NOMO-1 treated with dmso at 0.1 percent for 144 hours (cell line): ENCODE data around the gene WDR7.
A peak's percentile ranks its signal among the peaks of the same experiment; 100 is the strongest.

Experiments used
- DNase-seq: peaks from one replicate; lab custom pipeline; 2025; ENCODE audit not compliant: unreplicated experiment; lab: John Stamatoyannopoulos, UW

The WDR7 gene

DNA sequence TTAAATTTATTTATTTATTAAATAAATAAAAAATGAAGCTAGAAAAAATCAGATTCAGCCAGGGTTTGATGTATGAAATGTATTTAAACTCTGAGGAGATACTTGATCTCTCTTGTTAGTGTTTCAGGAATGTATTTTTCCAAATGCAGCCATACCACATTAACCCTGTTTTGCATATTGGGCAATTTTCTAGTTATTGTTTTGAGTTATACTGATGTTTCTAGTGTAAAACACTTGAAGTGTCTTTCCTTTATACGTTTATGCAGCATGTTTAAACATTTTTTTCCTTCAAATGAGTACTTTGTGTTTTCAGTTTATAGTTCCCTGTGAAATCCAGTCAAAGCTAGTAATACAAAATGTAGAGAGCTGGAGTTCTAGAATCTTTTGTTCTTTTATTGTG, 69.9 kb downstream of the WDR7 start:
- no peak for DNase-seq

DNA sequence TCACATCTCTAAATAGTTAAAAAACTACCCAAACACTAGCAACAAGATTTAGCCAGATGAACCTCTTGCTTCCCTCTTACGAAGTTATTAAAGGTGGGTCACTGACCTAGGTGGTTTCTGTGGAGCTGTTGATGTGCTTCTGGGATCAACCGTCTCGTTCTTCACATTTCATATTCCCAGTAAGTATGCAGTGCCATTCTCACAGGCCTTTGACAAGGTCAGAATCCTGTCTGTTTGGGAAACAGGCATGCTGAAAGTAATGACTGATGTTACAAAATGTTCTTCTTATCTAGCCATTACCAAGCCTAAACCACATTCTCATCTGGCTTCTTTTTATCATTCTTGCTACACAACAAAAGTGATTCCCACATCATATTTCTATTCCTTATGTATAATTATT, 70.3 kb downstream of the WDR7 start:
- no peak for DNase-seq

DNA sequence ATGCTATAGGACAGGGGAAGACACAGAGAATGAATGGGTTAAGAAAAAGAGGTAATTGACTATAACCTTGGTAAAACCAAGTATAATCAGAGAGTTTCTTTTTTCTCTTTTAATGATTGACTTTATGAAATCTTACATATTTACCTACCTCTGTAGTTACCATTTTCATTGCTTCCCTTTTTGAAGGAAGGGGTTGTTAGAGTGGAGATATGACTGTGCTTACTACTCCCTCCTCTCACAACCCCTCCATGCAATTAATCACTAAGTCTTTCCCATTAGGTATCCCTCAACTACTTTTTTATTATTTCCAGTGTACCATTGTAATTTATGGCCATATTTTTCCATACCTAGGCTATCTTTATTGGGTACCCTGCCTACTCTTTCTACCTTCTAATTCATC, 71.4 kb downstream of the WDR7 start:
- no peak for DNase-seq

DNA sequence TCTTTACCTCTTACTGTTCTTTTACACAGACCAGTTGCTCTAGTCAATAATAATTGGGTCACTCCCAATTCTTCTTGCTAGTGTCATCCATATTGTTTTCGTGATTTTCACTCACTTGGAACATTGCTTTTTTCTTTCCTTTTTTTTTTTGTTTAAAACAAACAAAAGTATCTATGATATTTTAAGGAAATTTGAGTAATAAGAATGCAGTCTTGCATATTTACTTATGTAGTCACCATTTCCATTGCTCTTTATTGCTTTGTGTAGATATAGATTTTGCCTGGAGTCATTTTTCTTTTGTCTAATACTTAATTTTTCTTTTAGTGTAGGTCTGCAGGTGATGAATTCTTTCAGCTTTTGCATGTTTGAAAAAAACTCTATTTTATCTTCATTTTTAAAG, 71.9 kb downstream of the WDR7 start:
- no peak for DNase-seq

DNA sequence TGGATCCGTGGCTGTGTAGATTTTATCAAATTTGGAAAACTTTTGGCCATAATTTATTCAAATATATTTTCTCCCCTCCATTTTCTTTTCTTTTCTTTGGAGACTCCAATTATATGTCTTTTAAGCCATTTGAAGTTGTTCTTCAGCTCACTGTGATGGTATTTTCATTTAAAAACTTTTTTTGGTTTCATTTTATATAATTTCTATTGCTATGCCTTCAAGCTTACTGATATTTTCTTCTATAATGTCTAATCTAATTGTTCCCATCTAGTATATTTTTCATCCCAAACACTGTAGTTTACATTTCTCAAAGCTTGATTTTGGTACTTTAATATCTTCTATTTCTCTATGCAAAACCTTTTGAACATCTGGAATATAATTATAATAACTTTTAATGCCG, 72.5 kb downstream of the WDR7 start:
- no peak for DNase-seq

DNA sequence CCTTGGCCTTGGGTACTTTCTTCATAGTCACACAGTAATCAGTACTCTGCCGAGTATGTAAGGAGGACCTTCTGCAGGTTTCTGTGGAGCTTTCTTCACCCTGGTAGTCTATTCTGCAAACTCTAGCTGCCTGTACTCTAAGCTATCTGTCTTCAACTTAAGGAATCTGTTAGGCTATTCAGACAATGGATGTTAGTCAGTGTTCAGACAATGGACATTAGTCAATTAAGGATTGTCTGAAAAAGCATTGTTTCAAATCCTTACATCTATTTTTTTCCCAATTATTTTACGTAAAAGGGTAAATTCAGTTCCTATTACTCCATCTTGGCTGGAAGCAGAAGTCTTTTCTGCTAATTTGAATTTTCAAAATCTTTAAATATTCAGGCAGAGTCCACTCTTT, 75.7 kb downstream of the WDR7 start:
- DNase-seq = no peak

DNA sequence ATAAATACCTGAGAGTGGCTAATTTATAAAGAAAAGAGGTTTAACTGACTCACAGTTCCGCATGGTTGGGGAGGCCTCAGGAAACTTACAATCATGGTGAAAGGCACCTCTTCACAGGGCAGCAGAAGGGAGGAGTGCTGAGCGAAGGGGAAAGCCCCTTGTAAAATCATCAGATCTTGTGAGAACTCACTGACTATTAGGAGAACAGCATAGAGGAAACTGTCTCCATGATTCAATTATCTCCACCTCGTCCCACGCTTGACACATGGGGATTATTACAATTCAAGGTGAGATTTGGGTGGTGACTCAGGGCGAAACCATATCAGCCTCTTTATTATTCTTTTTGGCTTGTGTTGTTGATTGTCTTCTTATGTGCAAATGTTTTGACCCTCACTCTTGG, 76.2 kb downstream of the WDR7 start:
- no peak for DNase-seq

DNA sequence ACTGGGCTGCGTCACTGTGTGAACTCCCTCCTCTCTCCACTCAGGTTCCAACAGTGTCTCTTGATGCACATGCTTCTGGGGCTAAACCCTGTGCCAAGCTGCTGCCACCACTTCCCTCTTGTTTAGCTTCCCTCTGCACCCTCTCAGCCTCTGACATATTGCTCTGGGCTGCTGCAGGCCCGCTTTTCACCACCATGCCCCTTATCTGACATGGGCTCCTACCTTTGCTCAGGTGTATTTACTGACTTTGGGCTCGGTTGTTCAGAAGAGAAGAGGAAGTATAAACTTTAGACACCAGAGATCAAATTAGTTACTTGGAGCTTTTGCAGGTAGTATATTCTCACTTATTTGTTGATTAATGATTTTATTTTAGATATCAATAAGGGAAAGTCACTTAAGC, 77.6 kb downstream of the WDR7 start:
- no peak for DNase-seq

DNA sequence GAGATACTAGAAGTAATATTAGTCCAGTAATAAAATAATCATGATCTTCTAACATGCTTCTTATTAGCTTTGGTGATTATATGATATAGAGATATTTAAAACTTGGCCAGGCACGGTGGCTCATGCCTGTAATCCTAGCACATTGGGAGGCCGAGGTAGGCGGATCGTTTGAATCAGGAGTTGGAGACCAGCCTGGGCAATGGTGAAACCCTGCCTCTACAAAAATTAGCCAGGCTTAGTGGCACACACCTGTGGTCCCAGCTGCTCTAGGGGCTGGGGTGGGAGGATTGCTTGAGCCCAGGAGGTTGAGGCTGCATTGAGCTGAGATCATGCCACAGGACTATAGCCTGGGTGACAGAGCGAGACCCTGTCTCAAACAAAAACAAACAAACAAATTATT, 87.0 kb downstream of the WDR7 start:
- no peak for DNase-seq

DNA sequence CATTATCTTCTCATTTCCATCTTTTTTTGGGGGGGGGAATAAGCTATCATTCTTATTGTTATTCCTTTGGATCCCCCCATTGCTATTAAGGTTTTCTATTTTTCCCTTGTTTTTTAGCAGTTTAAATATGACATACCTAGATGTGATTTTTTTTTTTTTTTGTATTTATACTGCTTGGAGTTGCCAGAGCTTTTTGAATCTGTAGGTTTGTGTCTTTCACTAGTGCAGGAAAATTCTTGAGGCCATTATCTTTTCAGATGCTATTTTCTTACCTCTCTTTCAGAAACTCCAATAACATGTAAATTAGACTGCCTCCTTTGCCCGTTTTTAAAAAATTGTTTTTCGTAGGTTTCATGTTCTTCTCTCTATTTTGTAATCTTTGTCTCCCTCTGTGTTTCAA, 88.6 kb downstream of the WDR7 start:
- no peak for DNase-seq

DNA sequence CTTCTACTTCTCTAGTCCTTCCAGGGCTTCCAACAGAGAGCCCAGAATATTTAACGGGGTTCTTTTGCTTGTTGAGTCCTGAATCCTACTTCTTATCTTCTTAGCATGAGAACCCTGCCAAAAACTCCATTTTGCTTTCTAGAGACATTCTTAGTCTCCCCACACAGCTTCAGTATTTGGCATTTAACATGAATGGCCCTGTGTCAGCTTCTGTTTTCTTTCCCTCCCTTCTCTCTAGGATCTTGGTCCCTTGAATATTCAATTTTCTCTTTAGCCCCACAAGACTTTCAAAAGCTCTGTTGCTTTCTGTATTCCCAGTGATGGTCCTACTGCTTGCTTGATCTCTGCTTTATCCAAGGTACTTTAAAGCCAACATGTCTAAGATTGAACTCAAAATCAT, 89.5 kb downstream of the WDR7 start:
- DNase-seq = no peak

DNA sequence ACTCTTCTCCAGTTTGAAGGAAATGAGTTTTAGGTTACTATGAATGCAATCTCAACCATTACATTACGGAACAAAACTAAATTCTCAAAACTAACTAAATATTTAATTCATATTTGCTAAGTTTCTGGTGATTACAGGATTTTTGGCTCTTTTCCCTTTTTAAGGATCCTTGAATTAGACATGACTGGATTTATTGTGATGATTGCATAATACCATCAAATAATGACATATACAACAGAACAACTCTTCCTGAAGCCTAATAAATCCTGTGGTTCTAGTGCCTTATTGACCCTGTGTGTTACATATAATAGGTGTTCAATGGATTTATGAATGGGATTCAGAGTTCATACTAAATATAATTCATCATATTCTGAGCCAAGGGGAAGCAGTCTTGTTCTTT, 90.5 kb downstream of the WDR7 start:
- DNase-seq = no peak

DNA sequence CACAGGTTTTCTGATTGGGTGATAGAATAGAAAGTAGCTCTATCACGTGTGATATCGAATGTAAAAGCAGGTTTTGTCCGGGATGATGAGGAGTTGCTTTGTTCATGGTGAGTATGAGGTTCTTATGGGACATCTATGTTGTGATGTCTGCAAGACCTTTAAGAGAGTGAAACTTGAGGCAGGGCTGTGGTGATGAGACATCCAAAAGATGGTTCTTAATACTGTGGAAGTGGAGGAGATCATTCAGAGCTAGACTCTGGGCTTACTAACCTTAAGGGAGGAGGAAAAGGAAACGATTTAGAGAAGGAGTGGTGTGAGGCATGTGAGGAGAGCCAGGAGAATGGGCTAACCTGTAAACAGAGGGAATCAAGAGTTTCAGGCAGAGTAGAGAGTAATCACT, 92.0 kb downstream of the WDR7 start:
- DNase-seq = no peak

DNA sequence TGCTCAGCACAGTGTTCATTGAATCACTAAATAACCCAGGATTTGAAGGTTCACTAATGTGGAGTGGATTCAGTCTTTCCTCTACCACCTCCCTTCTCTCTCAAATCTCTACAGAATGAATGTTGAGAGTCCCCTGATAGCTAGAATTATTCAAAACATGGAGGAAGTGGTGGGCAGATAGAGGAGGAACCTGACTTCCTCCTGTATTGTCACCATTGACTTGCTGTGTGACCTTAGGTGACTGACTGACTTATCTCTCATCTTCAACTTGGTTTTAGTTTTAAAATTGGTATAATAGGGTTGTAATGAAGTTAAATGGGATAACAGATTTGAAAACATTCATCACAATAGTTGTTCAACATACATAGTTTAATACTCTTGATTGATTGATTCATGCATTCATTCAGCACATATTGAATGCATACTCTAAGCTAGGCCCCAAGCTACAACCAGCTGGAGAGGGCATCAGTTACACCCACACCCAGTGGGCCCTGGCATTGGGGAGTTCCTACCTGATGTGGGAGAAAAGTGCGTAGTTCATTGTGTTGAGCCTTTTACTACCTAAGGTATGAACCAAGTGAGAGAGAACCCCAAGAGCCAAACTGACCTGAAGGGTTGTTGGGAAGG, 96.0 kb downstream of the WDR7 start:
- no peak for DNase-seq

DNA sequence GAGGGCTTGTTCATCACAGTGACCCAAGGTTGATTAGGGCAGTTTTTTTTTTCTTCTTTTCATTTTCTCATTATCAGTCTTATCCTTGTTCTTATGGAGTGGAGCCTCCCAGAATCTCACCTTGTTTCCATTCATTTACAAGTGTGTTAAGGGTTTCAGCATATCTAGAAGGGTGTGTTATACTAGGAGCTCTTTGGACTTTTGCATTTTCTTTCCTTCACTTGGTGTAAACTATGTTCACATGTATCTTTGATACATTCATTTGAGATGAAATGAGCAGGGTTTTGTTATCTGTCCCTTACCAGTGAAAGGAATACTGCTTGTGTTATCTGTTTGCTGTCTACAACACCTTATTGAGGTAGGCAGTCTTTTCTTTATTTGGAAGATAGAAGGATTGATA, 96.7 kb downstream of the WDR7 start:
- DNase-seq = no peak

DNA sequence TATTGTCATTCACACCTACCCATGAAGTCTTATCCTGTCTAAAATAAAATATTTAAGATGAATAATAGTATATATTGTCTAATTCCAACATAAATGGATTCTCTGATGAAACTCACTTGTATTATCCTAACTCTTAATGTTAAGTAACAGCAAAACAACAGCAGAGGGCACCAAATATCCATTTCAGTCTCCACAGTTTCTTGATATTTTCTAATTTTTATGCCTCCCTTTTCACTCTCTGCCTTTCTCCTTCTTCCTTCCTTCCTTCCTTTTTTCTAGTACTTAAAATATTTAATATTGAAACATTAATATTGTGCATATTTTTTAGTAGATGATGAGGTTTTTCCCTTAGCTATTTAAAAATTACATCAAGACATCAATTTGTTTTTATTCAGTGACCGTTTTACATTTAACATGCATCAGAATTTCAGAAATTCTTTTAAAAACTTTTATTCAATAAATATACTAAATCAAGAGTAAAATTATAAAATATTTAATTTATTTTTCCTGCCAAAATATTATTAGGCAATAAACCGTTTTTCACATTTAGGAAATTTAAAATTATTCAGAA, 97.6 kb downstream of the WDR7 start:
- DNase-seq = peak; percentile 1

DNA sequence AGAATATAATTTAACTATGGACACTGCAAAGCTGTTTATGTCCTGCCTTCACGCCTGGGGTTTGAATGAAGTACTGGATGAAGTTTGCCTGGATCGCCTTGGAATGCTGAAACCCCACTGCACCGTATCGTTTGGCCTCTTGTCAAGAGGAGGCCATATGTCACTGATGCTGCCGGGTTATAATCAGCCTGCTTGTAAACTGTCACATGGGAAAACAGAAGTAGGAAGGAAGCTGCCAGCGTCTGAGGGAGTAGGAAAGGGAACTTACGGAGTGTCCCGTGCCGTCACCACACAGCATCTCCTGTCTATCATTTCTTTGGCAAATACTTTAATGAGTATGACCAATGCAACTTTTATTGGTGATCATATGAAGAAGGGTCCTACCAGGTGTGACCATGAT, 105.8 kb downstream of the WDR7 start:
- DNase-seq = peak; percentile 4

DNA sequence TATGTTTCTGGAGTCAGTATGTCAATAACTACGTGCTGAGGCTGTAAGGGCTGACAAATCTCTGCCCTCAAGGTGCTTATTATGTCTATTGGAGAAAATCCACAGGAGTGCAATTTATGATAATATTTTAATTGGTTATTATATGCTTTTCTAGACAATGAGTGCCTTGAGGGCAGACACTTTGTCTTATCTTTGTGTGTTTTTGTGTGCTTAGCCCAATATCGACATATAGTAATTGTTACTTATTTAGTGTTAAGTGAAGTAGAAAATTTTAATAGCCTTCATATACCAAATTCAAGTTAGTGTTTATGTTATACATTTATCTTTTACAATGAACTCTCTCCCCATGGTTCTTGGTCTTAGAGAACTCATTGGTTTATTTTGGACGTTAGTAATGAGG, 118.9 kb downstream of the WDR7 start:
- DNase-seq = no peak

DNA sequence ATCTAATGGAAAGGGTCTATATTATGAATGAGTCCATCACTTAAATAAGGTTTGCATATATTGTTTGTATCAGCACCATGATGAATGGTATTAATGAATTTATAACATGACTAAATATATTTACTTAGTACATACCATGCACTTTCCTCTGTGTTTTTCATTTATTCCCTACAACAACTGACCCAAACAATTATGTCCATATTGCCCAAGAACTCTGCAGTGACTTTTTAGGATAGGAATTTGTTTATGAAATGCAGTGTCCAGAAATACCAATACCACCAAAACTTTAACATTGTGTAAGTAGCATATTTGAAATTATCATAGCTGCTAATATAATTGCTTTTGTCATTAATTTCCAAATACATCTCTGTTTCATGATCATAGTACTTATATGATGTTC, 119.7 kb downstream of the WDR7 start:
- DNase-seq = no peak

DNA sequence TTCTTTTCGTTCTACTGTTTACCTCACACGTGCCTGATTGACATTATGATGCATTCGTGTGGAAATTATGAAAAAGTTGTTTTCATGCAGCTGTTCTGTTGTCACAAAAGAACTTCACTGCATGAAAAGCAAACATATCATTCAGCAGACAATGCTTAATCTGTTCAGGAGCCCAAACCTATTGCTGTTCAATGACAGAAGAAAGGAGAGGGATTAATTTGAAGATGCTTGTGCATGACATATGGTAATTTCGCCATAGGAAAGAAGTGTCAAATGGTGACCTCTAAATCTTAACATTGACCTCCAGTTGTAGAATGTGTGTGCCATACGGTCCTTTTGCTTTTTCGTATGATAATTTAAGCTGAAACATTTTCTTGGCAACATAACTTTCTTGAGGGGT, 124.5 kb downstream of the WDR7 start:
- no peak for DNase-seq

DNA sequence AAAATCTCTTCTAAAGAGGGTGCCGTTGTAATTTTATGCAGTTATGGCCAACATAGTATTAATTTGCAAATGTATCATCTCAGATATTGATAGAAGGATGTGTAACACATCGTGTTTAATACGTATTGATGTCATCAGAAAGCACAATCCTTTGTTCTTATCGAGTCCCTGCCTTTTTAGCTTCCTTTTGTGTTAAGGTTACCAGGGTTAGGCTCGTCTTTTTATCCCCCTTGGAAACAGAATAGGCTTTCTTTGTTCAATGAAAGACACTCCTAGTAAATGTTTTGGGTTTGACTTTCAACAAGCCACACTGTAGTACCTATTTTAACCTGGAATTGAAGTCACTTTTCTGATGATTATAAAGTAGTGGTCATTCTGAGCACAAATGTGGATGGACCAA, 136.2 kb downstream of the WDR7 start:
- DNase-seq = no peak

DNA sequence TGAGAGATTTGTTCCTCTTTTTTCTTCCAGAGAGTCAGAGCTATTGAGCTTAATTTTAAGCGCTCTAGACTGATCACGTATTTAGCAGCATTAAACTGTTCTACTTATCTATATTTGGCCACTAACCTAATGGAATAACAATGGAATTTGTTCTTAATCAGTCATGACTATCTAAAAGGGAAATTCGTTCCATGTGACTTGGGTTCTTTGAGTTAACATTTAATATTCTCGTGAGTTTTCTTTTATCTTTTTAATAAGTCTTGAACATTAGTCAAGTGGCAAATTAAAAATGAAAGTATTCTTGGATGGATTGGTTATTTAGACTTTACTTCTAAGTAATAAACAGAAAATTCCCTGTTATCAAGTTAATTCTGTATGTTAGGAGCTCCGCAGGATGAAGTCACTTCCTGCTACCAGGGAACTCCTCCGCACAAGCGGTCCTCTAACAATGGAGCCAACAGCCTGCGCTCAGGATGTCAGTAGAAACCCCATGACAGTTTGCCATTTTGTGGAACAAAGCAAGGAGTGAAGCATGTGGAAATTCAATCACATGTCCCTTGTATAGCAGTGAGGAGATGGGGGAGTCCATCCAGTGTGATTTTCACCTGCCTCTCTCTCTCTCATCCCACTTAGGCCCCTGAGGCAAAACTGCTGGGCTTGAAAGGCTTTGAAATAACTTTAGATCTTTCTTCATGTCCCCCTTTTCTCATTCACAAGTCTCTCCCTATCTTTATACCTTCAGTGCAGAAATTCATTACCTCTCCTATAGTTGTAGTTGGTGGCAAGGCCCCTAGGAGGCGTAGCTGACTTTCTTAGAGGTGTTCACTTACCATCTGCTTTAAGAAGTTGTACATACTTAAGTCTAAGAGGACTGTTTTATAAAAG, 138.1 kb downstream of the WDR7 start:
- DNase-seq = no peak

DNA sequence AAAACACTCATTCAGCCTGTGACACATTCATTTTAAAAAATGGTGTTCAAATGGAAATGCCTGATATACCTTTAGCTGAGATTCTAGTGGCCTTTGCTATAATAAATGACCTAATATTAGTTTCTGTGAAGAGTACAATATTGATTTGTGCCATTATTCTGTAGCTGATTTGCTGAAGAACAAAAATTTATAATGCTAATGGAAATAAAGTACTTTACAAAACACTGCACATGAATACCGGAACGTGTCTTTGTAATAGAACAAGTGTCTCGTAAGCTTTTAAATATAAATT, 138.7 kb downstream of the WDR7 start:
- no peak for DNase-seq
